ENCODE data around the gene MXRA8. TPM values are rescaled to one million over a fixed set of nuclear protein-coding genes. Genes with fewer than 3 reads are reported as not detected.

Gene MXRA8
- total and polyA plus RNA-seq, 4 donors: 38.5 to 213 (median 66.9) TPM

DNA sequence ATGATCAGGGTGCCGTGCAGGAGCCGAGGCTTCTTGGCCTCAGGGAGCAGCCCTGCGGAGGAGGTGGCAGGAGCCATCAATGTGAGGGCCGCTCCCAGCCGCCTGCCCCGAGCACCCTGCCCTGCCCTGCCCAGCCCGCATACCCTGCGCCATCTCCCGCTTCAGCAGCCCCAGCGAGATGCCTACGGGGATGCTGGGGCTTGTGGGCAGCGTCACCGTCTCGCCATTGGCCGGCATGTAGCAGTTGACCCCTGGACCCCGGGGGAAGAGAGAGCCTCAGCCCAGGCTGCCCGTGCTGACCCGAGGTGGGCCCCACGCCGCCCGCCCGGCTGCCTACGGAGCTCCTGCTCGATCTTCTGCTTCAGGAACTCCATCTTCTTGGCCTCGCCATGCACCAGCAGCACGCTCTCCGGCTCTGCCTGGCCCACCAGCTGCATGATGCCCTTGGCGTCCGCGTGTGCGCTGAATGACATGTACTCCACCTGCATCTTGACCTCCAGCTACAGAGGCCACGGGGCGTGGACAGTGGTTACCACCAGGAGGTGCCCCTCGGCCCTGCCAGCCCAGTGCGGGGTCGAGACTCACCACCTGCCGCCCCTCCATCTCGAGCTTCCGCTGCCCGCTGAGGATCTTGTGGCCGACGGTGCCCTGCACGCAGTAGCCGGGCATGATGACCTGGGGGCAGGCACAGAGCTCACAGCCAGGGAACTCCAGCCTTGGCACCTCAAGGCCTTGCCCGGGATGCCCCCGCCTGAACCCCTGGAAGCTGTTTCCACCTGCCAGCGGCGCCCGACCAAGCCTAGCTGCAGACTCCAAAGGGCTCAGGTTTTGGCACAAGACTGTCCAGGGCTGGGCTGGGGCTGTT, 45.7 kb downstream of the MXRA8 start:
- H3K4me3 ChIP-seq: no peak overlapping the region
- H3K27me3 ChIP-seq (ENCODE audit: control insufficient read depth in 3 of 3, insufficient read depth in 3 of 3, low read length in 2 of 3): no peaks in the 10 kb centered on the region
- H3K9me3 ChIP-seq (ENCODE audit: control insufficient read depth in 4 of 4, insufficient read depth in 3 of 4, low read length in 3 of 4): no peaks in the 10 kb centered on the region
- peaks cover 0 to 12% (median 0%) of the 10 kb centered on the region in 5 donors for H3K4me1 ChIP-seq (ENCODE audit: control insufficient read depth in 5 of 5, insufficient read depth in 5 of 5, low read length in 5 of 5)
- no peak overlapping the region for H3K27ac ChIP-seq (ENCODE audit: low read depth in 1 of 2, low read length in 1 of 2)
- no peak for ATAC-seq (ENCODE audit: insufficient read depth, low FRiP score)
- no peak overlapping the region for H3K9ac ChIP-seq (ENCODE audit: insufficient read depth in 1 of 2, low read length in 2 of 2)
- TF ChIP-seq CTCF (IDR thresholded peaks at IDR 0.05; ENCODE audit: control extremely low read depth, extremely low read depth): no peak
- DNase-seq: no peak
- WGBS, 2 donors: 92 to 95% methylated on average over 49 of the region's 49 CpGs
- H3K36me3 ChIP-seq (ENCODE audit: control insufficient read depth in 4 of 4, insufficient read depth in 4 of 4, low read length in 4 of 4): peaks cover 0 to 59% (median 22%) of the 10 kb centered on the region in 4 donors

GRCh38 chr1:1311107-1312104, 46.9 kb downstream of the MXRA8 start:
- Histone ChIP-seq H3K9me3 (ENCODE audit: control insufficient read depth in 4 of 4, insufficient read depth in 3 of 4, low read length in 3 of 4) (no peaks in the 10 kb centered on the region), H3K27me3 (ENCODE audit: control insufficient read depth in 3 of 3, insufficient read depth in 3 of 3, low read length in 2 of 3) (no peaks in the 10 kb centered on the region), H3K36me3 (ENCODE audit: control insufficient read depth in 4 of 4, insufficient read depth in 4 of 4, low read length in 4 of 4) (peaks cover 0 to 56% (median 21%) of the 10 kb centered on the region in 4 donors), H3K9ac (ENCODE audit: insufficient read depth in 1 of 2, low read length in 2 of 2) (no peak overlapping the region), H3K4me1 (ENCODE audit: control insufficient read depth in 5 of 5, insufficient read depth in 5 of 5, low read length in 5 of 5) (peaks cover under 1 to 20% (median 8%) of the 10 kb centered on the region in 5 donors), H3K4me3 (no peak overlapping the region), H3K27ac (ENCODE audit: low read depth in 1 of 2, low read length in 1 of 2) (no peak overlapping the region)
- DNase-seq (no peak), ATAC-seq (ENCODE audit: insufficient read depth, low FRiP score) (no peak)
- no peak for TF ChIP-seq CTCF (IDR thresholded peaks at IDR 0.05; ENCODE audit: control extremely low read depth, extremely low read depth)
- WGBS, 2 donors: 91 to 92% methylated on average over 17 to 22 of the region's 22 CpGs

- TF ChIP-seq CTCF (IDR thresholded peaks at IDR 0.05; ENCODE audit: control extremely low read depth, extremely low read depth): no peak
- no peak overlapping the region for H3K4me3 ChIP-seq
- no peaks in the 10 kb centered on the region for H3K27me3 ChIP-seq (ENCODE audit: control insufficient read depth in 3 of 3, insufficient read depth in 3 of 3, low read length in 2 of 3)
- ATAC-seq (ENCODE audit: insufficient read depth, low FRiP score) (no peak), DNase-seq (no peak)
- no peak overlapping the region for H3K27ac ChIP-seq (ENCODE audit: low read depth in 1 of 2, low read length in 1 of 2)
- H3K9me3 ChIP-seq (ENCODE audit: control insufficient read depth in 4 of 4, insufficient read depth in 3 of 4, low read length in 3 of 4): no peaks in the 10 kb centered on the region
- H3K36me3 ChIP-seq (ENCODE audit: control insufficient read depth in 4 of 4, insufficient read depth in 4 of 4, low read length in 4 of 4): peaks cover 0 to 53% (median 18%) of the 10 kb centered on the region in 4 donors
- H3K9ac ChIP-seq (ENCODE audit: insufficient read depth in 1 of 2, low read length in 2 of 2): no peak overlapping the region
- 89 to 92% methylated on average over 21 of the region's 21 CpGs for WGBS, 2 donors
- peaks cover 9 to 28% (median 13%) of the 10 kb centered on the region in 5 donors for H3K4me1 ChIP-seq (ENCODE audit: control insufficient read depth in 5 of 5, insufficient read depth in 5 of 5, low read length in 5 of 5)
Measured at GRCh38 chr1:1310476-1311053, 47.8 kb downstream of the MXRA8 start.

All from lung (tissue), 12 donors.